ENCODE data around the gene ETV3.
"Not testable (repeated sequence)": the region's sequence is repeated elsewhere in the genome, so short reads cannot be mapped to it uniquely, and the experiment has no call there.

GRCh38 chr1:157171903-157172503 lies 33.8 kb upstream of the ETV3 start:
- TF ChIP-seq CTCF (IDR thresholded peaks at IDR 0.05): peak; percentile 91
- TF ChIP-seq ZFX (IDR thresholded peaks at IDR 0.05; ENCODE audit: borderline replicate concordance): not testable (repeated sequence)

All from 22Rv1 (cell line).